Measurements from ENCODE around the gene ABCB9.

ABCB9 gene

DNA sequence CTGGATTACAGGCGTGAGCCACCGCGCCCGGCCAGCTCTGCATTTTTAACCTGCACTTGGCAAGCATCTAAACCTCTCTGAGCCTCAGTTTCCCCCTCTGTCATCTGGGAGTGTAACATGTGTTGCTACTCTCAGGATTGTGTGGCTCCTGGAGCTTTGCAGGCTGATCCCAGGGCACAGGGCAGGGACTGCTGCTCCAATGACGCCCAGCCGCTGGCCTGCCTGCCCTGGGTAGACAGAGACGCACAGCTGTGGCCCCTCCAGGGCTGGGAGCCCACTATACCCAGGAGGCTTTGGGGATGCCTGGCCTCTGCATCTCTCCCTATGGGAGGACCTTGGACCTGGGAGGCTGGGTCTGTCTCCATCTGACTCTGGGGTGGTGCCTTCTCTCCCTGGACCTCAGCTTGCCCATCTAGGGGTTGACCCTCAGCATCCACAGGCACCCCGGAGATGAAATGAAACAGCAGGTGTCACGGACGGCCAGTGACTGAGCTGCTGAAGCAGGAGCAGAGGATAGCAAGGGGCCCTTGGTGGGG lies 27.9 kb upstream of the ABCB9 start:
- DNase-seq = no peak

DNA sequence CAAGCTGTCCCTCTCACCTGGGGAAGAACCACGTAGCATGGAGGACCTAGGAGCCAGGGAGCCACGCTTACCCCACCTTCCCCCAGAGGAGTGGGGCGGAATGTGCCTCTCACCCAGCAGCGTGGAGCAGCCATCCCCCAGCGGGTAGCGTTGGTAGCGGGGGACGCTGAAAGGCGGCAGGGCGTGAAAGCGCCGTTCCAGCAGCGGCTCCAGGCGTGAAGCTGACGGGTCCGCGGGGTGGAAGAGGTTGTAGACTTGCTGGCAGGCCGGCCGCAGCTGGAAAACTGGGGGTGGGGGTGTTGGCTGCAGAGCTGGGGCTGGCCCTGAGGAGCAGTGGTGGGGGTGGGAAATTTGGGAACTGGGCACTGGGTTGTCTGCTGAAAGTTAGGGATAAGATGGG lies 26.1 kb upstream of the ABCB9 start:
- no peak for DNase-seq

DNA sequence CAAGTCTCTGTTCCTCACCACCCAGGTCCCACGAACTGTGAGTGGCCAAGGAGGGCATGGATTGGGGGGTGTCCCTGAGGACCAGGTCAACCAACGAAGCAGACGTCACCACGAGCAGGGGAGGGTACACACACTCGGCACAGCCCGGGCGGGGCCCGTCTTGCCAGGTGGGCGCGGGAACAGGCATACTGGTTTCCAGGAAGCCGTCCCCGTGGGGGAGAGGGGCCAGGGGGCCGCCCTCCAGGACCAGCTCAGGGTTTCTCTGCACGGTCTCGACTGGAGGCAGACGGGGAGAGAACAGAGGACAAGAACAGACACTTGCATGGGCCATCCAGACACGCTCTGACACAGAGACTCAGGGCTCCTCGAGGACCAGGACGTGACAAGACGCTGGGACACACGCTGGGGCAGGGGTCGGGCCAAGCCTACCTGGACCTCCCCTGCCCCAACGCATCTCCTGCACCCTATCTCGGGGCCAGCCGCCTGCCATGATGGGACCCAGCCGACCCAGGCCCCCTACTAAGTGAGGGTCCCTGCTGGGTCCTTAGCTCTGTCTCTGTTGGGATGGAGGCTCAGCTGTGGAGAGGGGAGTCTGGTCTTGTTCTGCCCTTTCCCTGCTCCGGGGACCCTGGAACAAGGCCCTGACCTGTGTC lies 25.5 kb upstream of the ABCB9 start:
- DNase-seq = no peak

DNA sequence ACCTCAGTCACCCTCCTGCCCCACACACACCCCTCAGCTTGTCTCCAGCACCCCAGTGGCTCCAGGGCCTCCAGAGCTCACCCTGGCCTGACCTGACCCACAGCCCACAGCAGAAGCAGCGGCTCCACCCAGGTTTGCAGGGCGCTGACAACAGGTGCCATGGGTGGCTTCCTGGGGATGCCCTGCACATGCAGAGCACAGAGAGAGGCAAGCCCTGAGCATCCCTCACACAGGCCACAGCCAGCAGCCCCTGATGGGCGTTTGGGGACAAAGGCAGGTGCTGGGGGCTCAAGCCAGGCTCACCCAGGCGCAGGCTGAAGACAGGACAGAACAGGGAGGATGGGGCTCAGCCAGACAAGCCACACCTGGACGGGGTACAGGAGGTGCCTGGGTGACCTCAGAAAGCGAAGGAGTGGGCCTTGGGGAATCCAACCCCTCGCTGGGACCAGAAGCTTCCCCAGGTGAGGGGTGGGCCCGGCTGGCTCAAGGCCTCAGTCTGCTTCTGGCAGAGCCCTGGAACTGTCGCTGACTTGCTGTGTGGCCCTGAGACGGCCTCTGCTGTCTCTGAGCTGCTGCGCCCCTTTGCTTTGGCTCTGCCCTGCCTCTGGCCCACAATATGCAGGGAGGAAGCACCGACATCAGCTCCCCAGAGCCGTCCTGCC lies 24.8 kb upstream of the ABCB9 start:
- no peak for DNase-seq

DNA sequence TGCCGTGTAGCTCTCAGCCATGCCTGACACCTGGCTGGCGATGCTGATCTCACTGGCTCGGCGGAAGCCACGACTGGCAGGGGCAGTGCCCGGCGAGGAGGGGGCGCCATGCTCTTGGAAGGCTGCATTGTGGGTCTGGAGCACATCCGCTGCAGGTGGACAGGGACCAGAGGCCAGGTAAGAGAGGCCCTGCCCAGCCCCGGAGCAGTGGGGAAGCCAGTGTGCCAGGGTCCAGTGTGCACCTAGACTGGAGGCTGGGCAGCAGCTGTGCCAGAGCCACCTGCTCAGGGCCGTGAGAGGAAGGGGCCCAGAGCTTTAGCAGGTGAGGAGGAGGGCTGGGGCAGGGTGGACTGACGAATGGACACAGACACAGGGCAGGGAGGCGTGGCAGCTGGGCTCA lies 24.3 kb upstream of the ABCB9 start:
- no peak for DNase-seq

DNA sequence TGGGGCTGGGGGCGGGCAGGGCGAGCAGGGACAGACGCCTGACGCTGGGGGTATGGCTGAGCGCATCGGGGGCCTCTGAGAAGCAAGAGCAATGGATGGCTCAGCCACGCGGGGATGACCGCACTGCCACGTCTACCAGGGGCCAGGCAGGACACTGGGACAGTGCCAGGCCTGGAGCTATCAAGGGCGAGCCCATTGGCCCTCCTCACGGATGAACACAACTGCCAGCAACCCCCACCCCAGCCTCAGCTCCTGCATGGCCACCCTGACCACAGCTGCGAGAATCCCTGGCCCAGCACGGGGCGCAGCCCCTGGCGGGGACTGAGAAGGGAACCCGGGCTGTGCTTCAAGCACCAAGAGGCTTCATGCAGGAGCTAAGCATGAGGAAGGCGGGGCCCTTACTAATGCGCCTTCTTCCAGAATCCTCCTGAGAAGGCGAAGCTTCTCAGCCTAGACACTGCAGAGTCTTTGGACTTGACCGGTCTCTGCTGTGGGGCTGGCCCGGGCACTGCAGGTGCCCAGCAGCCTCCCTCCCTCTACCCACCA lies 23.7 kb upstream of the ABCB9 start:
- DNase-seq = no peak

DNA sequence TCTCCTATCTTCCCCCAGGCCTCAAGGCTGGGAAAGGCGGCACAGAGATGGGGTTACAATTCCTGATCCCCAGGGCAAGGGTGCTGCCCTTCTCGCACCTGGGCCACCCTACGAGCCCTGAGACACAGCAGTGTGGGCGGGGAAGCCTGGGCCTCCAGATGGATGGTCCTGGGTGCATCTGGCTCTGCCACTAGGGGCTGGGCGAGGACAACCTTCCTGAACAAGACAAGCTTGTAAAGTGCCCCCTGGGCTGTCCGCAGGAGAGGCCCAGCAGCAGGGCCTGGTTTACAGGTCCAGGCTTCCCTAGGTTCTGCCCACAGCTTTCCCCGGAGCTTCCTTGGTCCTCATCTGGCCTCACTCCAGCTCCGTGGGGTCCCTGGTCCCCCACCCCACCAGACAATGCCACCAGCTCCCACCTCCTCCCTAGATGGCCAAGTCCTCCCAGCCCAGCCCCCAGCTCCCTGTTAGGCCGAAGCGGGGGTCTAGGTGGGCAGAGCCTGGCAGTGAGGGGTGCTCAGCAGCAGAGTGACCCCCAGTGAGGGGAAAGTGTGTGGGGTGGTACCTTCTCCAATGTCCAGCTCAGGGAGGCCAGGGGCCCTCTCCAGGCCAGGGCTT lies 23.1 kb upstream of the ABCB9 start:
- DNase-seq = no peak

DNA sequence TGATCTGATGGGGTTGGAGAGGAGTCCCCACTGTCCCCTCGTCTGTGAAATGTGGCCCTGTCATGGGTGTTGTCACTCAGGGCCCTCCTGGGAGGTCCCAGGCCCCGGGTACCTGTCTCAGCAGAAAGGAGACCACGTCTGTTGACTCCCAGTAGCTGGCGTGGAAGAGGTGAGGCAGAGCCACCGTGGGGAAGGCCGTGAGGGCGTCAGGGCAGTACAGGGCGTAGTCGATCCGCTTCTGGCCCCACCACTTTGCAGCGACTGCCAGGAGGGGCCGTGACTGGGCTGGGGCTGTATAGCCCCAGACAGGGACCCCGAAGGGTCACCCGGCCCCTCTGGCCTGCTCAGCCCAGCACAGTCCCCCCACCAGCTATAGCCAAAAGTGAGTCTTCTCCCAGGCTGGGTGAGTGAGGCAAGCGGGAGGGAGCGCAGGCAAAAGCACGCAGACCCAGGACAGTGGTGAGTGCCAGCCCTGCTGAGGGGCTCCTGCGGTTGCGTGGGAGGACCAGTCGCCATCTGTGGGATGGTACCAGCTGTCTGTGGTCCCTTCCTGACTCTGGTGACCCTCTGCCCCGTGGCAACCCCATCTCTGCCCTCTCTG lies 22.4 kb upstream of the ABCB9 start:
- no peak for DNase-seq

DNA sequence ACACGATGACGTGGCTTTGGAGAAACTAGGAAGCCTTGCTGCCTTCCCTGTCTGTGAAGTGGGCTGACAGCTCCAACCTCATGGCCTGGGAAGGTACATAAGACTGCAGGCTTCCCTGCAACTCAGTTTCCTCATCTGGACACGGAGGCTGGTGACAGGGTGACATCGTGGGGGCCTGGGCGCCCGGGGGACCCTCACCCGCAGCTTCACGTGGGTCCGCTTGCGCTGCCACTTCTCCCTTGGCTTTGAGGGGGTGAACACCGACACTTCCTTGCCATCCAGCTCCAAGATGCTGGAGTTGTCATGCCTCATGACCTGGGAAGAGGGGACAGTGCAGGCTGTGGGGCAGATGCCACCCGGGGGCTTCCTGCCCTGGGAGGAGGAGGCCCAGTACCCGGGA lies 21.8 kb upstream of the ABCB9 start:
- no peak for DNase-seq

DNA sequence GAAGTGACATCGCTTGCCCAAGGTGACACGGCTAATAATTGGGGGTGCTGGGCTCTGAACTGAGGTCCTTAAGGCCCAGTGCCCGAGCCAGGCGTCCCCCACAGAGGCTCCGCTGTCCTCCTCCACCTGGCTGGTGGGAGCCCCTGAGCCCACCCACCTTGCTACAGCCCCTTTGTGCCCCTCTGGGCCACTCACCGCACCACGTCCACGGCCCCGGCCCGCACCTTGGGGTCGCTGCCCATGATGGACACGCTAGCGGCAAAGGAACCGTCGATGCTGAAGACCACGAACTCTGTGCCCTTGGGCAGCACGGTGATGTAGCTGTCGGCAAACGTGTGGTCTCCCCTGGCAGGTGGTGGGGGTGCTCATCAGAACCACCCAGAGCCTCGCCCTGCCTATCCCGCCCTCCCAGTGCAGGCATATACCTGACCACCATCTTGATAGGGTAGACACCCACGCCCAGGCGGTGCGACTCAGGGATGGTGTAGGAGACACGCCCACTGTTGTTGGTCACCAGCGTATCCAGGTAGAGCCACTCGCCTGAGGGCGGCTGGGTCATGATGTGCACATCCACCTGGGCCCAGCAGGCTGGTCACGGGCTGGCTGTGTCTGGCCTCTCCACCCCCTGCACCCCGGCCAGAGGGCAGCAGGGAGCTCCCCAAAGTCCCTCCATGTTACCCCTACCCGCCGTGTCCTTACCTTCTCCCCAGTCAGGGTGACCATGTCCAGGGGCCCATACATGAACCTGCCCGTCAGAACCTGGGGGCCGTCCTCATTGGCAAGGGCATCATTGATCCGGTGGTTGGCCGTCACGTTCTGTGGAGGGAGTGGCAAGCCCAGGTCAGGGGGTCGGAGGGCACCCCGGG lies 21.1 kb upstream of the ABCB9 start:
- DNase-seq = no peak

DNA sequence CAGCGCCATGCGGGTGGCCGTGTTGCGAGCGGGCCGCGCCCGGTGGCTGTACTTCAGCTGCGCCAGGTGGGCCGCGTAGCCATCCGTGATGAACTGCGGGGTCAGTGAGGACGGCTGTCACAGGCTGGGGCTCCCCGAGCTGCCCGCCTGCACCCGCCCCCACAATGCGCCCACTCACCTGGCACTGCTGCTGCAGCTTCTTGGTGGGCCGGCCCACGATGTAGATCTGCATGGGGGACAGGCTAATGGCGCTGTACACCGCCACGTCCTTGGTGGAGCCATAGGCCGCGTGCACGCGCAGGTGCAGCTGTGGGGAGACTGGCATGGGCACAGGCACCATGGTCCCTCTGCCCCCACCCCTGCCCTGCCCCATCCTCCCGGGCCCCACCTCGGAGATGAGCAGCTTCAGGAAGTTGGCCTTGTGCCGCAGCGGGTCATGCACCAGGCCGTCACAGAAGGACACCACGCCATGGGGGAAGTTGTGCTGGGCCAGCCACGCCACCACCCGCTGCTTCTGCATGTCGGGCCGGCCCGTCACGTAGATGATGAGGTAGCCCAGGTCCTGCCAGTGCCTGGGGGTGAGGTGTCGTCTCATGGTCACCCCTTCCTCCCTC lies 20.1 kb upstream of the ABCB9 start:
- DNase-seq = no peak

DNA sequence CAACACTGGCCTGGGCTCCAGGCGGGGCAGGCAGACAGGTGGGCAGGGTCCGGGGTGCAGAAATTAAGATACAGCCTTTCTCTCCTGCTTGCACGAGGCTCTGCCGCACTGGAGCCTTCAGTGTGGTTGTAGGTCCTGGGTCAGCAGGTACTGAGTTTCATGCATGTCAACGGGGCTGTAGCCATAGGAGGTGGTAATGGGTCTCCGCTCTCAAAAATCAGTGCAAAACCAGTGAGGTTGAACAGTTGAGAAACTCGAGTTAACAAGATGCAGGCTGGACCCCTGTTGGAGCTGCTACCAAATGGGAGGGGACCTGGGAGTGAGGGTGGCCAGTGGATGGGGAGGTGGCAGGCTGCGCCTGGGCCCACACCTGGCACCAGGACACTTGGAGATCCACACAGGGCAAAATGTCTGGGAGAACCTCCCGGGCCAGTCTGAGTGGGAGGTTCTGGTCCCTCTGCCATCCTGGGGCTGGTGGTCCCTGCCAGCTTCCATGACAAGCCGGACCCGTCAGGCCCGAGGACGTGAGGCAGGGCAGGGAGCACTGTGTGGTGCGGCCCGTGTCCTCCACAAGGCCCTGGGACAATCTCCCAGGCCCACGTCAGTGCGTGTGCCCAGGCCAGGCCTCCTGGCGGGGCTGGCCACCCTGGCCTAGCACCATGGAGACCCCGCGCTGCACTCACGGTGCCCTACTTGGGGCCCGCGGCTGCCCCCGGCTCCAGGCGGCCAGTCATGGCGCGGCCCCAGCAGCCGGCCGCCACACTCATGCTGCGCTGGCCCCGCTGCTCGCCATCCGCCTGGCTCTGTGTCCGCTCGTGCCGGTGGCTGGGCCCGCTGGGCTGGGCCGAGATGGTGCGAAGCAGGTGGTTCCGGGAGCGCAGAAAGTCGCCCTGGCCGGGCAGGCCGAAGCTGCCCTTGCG lies 19.3 kb upstream of the ABCB9 start:
- no peak for DNase-seq

DNA sequence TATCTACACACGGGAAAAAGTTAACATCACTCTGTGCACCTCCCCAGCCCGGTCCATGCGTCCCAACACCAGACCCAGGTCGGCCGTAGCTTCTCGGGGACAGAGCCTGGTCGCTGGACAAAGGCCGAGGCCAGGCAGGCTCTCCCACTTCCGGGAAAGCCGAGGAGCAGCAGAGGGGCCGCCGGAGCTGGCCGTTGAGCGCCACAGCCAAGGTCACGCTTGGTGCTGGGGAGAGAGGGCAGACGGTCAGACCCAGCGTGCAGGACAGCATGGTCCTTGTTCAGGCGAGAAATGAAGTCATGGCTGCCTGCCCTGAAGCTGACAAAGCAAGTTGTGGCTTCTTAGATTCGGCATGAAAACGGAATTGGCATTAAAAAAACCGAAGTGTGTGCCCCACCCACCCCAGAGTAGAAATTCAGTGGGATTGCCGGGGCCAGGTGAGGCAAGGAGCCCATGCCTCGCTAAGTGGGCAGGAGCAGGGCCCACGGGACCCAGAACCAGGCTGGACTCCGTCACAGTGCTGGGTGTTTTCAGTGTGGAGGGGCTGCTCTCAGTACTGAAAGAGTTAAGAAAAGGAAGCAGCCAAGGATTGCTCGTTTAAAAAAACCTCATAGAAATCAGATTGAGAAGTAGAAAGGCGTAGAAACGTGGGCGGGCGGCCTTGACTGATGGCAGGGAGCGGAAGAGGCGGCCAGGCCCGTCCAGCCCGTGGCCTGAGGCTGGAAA lies 18.5 kb upstream of the ABCB9 start:
- no peak for DNase-seq

DNA sequence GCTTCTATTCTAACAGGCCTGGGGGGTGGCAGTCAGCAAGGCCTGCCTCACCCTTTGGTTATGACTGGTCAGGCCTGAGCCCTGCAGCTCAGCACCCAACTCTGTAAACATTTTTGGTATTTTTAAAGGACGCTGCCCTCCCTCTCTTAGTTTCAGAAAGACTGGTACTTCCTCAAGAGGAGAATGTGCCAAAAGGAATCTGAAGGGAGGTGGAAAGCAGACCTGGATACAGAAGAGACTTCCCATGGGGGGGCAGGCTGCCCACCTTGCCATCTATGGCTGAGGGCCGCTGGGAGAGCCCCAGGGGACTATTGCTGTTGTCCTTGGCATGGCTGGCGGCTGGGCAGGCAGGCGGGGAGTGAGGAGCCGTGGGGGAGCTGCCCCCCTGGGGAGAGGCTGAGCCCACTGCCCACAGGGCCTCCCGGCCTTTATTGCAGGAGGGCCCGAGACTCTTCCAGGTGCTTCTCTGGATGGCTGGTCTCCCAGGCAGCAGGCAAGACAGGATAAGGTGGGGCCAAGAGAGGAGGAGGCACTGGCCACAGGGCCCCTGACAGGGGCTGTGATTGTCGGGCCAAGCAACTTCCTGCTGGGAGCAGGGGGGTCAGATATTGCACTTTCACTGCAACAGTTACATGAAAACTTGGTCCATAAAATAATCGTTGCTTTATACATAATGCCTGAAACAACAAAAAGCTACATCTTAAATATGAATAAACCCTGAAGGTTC lies 17.7 kb upstream of the ABCB9 start:
- no peak for DNase-seq

DNA sequence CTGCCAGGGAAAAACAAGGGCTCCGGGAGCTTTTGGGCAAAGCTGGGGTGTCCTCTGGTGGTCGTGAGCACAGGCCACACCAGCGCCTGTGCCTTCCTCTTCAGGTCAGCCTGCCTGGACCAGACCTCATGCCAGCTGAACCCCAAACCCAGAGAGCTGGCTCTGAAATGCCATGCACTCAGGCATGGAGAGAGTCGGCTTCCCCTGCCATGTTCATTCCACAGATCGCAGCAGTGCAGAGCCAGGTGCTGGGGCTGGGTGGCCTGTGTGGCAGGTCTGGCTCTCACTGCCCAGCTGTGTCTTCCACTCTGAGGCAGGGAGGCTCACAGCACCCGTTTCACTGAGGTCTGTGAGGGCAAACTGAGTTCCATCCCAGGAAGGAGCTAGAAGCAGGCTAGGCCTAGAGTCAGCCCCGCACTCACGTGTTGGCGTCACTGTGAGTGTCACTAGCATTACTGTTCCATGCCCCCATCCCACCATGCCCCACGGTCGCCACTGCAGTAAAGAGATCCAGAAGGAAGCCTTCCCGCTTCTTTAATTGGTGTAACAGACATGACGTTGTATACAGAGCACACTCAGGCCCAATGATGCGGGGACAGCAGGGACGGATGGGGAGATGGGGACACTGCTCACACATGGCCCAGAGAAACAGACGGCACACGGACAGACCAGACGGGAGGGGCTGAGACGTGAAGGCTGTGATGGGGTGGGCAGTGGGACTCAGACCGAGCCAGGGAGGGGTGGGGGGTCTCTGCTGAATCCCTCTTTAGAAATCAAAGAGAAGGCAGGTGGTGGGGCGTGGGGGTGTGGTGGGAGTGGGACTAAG lies 16.9 kb upstream of the ABCB9 start:
- no peak for DNase-seq

DNA sequence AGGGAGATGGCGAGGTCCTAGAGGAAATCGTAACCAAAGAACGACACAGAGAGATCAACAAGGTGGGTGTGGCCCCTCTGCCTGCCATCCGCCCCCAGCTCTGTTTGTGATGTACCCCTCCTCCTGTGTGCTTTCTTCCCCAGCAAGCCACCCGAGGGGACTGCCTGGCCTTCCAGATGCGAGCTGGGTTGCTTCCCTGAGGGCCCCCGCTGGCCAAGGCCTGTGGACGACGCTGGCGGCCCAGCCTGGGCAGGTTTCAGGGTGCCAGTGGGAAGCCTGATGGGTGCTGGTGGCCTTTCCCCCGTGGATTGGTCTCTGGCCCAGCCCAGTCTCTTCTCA lies 16.2 kb upstream of the ABCB9 start:
- no peak for DNase-seq

DNA sequence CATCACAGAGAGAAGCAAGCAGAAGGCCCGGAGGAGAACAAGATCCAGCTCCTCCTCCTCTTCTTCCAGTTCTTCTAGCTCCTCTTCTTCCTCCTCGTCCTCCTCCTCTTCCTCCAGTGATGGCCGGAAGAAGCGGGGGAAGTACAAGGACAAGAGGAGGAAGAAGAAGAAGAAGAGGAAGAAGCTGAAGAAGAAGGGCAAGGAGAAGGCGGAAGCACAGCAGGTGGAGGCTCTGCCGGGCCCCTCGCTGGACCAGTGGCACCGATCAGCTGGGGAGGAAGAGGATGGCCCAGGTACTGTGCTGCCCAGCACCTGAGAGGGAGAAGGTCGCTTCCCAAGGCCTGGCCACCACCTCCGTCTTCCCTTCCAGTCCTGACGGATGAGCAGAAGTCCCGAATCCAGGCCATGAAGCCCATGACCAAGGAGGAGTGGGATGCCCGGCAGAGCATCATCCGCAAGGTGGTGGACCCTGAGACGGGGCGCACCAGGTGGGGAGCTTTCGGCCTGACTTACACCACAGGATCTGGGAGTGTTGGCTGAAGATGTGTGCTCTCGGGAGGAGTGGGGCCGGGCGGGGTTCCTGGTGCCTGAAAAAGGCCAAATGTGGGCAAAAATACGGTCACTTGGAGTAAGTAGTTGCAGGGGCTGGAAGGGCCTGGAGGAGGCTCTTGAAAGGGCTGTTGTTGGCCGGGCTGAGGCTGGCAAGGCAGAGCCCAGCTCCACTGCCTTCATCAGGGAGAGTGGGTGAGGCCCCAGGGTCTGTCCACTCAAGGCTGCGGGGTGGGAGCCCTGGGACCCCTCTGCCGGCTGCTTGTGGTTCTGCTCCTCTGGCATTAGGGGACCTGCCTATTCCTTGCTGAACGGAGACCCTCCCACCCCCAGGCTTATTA lies 15.6 kb upstream of the ABCB9 start:
- no peak for DNase-seq

DNA sequence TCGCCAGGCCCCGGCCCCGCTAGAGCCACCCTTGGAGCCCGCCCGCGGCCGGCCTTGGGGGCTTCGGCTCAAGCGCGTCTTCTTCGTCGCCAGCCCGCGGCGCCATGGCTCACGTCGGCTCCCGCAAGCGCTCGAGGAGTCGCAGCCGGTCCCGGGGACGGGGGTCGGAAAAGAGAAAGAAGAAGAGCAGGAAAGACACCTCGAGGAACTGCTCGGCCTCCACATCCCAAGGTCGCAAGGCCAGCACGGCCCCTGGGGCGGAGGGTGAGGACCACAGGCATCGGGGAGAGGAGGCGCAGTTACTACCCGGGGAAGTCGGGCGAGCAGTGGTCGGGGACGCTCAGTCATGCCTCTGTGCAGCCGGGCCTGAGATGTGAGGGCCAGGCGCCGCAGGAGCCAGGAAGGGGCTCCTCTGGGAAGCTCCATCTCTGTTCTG lies 14.8 kb upstream of the ABCB9 start:
- no peak for DNase-seq
